ENCODE results near the gene FDX2.
"Not testable (repeated sequence)": the region's sequence is repeated elsewhere in the genome, so short reads cannot be mapped to it uniquely, and the experiment has no call there.

Gene FDX2

DNA sequence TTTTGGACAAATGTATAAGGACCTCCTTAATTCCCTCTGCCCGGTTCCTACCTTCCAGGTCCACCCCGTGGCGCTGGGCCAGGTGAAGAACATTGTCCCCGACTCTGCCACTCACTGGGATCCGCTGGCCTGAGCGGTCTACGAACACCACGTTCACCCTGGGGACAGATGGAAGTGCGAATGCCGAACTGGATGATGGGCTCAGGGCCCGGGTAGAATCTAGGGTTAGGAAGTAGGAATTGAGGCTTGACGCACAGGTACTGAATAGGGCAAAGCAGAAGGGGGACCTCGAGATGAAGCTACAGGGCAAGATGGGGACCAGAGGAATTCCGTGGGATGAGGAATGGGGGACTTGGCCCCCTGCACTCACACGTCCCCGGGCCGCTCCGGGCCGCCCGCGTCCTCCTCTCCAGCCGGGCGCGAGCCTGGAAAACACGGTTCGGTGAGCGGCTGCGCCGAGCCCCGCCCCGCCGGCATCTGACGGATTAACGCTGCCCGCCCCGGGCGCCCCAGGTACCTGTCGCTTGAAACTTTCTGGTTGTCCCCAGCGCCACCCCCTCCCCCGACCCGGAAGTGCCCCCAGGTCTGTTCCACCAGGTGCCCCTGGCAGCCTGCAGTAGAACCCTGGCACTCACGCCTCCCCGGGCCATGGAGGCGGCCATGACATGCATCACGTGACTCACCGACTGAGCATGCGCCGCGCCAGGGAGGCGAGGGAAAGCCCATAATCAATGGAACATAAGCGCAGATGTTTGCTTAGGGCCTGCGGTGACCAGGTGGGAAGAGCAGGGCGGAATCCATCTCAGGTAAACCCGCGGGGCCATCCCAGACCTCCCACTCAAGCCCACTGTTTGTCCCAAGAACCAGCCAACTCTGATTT lies at the start of gene FDX2:
FDX2 (minus strand) TSS at position 681 of the 880 bp plus-strand sequence; CDS start at position 662, 19 bp downstream.
- peak; percentile 87 for DNase-seq (ENCODE audit: low spot score)

DNA sequence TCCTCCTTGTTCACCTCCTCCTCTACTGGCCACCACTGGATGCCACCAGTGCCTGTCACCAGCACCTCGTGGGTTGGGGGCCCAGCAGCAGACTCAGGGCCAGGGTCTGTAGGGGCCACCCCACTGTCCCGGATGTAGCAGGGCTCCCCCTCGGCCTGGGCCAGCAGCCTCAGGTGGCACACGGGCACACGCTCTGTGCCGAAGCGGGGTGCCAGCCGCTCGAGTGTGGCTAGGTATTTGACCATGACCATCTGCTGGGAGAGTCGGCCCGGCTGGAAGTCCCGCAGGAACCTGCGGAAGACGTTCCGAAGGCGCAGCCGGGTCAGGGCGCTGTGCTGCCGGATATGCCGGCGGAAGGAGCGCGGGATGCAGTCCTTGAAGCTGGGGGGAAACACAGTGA lies 49.7 kb upstream of the FDX2 start:
- no peak for DNase-seq (ENCODE audit: low spot score)

DNA sequence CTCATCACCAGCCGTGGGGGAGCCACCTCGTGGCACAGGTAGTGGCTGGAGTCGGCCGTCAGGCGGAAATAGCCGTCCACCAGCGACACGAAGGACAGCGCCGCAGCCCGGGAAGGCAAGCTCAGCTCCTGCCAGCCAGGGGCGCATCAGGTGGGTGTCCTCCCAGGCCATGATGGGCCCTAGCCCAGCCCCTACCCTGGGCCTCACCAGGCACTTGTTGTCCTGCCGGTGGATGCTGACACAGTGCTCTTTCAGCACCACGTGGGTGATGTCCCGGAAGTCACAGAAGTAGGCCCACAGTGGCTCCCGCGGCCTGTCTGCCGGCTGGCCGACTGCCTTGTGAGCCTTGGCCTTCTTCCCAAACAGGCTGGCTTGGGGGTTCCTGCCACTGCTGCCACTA lies 48.8 kb upstream of the FDX2 start:
- DNase-seq (ENCODE audit: low spot score) = no peak

DNA sequence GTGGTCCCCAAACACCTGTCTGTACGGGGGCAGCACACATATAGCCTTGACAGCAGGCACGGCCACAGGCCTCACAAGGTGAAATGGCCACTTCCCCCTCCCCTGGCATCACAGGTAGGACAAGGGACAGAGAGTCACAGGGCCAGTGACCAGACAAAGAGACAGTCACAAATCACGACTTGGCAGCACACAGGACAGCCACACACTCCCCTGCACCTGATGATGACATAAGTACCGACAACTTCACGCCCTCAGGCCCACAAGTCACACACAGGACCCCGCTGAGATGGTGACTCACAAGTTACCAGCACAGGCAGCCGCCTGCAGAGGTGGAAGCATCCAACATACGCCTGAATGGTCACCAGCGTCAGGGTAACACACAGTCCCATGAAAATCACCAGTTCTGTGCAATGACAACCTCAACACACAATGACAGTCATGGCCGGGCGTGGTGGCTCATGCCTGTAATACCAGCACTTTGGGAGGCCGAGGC lies 48.0 kb upstream of the FDX2 start:
- no peak for DNase-seq (ENCODE audit: low spot score)

DNA sequence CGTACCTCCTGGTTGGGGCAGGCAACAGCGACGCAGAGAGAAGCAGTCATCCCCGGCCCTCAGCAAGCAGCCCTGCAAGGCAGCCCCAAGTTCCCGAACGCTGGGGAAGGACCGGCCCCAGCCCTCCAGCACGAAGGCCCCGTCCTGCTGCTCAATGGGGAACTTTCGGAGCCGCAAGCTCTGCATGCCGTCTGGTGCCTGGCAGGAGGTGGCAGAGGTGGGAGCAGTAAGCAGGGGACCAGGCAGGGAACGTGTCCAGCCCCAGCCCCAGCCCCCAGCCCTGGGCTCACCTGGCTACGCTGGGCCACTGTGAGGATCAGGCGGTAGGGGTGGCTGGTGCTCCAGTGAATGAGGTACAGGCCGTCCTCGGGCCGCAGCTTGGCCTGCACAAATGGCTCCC lies 46.4 kb upstream of the FDX2 start:
- no peak for DNase-seq (ENCODE audit: low spot score)

DNA sequence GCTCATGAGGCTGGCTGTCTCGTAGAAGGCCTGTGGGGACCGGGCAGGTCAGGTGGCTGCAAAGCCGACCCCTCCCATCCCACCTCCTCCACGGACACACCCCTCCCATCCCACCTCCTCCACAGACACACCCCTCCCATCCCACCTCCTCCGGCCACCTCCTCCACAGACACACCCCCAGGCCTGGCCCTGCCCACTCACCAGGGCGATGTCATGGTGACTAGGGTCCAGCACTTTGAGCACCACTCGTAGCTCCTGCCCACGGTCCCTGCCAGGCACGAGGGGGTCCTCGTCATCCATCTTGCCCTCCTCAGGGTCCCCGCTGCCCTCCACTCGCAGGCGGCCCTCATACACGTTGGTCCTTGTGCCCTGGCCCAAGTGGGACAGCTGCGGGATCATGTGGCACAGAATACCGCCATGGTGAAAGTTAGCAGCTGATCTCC lies 45.8 kb upstream of the FDX2 start:
- no peak for DNase-seq (ENCODE audit: low spot score)

DNA sequence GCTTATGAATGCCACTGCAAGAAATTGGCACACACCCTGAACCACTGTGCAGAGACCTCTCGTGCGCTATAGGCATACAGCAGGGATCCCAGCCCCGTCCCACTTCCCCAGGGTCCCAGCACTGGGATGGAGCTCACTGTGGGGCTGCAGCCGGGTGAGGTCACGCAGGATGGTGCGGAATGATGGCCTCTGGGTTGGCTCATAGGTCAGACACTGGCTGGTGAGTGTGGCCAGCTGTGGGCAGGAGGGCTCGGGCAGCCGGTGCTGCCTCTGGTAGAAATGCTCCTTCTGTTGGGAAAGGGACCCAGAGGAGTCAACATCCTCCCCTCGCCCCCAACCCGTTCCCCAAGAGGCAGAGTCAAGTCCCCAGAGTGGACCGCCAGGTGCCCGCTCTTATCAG lies 40.6 kb upstream of the FDX2 start:
- DNase-seq (ENCODE audit: low spot score) = no peak

DNA sequence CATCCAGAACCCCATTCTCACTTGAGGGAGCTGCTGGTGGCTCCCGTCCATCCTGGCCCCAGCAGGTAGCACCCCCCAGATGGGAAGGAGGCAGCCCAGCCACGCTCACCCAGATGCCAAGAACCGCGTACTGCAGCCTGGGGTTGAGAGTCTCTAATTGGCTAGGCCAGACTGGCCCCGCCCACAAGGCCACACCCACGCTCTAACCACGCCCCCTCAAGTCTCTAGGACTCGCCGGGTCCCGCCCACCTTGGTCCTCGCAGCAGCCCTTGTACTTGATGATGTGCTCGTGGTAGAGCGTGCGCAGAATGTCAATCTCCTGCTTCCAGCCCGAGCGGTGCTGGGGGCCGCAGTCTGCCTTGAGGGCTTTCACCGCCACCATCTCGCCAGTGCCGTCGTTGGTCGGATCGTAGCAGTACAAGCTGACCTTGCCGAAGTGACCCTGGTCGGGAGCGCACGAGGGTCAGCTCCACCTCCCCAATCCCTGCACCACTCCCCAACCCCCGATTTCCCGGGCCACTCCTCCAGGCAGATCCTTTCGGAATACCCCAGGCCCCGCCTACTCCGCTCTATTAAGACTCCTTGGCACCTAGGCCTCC lies 38.1 kb upstream of the FDX2 start:
- no peak for DNase-seq (ENCODE audit: low spot score)

DNA sequence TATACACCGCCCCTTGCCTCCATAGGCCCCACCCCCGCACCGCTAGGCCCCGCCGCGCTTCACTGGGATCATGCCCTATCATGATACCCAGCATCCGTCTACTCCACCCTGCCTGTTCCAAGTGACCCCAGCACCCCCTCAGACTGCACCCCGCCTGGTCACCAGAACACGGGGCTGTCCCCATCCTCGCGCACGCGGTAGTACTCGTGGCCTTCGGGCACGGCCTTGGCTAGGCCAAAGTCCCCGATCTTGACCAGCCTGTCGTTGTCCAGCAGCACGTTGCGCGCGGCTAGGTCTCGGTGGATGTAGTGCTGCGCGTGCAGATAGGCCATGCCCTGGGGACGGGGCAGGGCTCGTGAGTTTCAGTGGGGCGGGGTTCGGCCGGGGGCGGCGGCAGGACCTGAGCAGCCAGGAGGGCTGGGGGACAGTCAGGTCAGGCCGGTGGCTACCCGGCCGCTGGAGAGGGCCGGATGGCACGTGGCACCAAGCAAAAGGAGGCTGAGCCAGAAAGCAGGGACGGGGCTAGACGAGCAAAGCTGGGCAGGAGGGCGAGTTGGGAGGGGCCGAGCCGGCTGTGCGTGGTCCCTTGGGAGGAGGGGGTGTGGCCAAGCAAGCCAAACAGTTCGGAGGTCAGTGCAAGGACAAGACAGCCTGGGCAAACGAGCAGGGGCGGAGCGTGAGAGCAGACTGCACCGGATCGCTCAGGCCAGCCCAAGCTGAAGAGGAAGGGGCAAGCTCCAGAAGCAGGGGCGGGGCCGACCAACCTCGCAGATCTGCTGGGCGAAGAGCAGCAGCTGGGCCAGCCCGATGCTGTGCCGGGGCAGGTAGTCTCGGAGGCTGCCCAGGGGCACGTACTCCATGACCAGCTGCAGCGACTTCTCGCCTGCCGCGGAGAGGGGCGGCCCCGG lies 37.2 kb upstream of the FDX2 start:
- no peak for DNase-seq (ENCODE audit: low spot score)

DNA sequence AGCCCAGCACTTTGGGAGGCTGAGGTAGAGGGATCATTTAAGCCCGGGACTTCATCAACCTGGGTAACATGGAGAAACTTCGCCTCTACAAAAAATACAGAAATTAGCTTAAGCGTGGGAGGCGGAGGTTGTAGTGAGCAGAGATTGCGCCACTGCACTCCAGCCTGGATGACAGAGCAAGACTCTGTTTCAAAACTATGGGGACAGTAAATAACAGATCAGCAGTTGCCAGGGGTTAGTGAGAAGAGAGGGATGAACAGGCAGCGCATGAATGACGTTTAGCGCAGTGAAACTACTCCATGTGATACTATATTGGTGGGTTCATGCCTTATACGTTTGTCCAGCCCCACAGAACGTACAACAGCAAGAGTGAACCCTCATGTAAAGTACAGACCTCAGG lies 30.7 kb upstream of the FDX2 start:
- no peak for DNase-seq (ENCODE audit: low spot score)

DNA sequence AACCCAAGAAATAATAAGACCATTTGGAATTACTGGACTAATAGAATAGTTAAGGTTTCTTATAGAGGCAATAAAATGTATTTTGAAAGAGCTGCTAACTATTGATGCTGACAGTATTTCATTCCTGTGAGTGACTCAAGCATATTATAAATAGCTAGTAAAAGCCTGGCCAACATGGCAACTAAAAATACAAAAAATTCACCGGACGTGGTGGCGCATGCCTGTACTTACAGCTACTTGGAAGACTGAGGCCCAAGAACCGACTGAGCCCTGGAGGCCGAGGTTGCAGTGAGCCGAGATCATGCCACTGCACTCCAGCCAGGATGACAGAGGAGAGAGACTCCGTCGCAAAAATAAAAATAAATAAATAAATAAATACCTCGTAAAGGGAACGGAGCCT lies 29.0 kb upstream of the FDX2 start:
- no peak for DNase-seq (ENCODE audit: low spot score)

DNA sequence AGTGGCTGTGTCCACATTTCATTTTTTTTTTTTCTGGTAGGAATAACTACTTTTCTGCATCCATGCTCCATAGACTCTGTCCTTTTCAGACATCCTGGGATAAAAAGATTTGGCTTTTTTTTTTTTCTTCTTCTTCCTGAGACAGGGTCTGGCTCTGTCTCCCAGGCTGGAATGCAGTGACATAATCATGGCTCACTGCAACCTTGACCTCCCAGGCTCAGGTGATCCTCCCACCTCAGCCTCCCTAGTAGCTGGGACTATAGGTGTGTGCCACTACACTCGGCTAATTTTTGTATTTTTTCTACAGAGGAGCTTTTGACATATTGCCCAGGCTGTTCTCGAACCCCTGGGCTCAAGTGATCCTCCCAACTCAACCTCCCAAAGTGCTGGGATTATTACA lies 27.7 kb upstream of the FDX2 start:
- no peak for DNase-seq (ENCODE audit: low spot score)

DNA sequence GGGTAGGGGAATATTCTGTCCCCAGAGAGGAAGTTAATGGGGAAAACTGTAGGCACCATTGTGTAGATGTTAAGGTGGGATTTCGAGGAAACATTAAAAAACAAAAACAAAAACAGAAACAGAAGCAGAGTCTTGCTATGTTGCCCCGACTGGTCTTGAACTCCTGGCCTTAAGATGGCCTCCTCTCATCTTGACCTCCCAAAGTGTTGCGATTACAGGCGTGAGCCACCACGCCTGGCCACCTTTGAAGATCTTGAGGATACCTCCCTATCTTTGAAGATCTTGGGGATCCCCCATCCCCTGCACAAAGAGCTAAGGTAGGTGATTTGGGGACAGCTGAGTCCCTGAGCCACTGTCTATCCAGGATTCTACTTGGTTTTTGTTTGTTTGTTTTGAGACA lies 24.2 kb upstream of the FDX2 start:
- no peak for DNase-seq (ENCODE audit: low spot score)

DNA sequence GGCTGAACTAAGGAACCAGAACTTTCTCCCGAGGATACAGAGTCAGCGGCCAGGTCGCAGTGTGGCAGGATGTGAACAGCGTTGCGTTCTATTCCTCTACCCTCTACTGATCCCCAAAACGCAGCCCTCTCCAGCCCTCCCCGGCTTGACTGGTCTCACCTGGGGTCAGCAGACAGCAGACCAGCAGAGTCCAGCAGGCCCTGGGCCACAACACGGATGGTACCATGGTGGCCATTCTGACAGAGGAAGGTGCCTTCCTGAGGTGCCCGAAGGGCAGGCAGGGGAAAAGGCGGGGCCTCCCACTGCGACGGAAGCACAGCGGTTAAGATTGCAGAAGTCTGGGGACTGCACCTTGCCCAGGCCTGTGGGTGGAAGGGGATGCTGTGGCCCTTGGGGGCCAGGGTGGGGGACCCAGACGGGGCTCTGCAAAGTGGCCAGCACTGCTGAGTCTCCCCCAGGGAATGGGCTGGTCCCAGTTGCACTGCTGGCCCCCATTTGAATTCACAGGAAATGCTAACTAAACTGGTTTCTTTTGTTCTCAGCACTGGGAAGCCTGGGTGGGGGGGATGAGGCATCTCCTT lies 23.7 kb upstream of the FDX2 start, which contains the start of gene ICAM3:
ICAM3 (minus strand) TSS at position 245 of the 581 bp plus-strand sequence; CDS start at position 235, 10 bp downstream.
- DNase-seq (ENCODE audit: low spot score) = peak; percentile 72

DNA sequence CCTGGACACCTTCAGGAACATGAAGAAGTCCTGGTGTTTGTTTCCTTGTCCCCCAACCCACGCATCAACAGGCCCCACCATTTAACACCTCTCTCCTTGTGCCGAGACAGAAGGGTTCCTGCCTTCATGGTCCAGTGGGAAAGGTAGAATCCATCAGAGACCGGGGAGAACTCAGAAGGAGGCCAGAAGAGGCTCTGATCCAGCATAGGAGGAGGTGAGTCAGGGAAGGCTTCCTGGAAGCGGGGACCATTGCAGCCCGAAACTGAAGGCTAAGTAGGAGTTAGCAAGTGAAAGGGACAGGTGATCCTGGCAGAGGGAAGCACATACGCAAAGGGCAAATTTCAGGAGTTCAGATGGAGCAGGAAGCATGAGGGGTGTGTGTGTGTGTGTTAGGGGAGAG lies 23.1 kb upstream of the FDX2 start:
- DNase-seq (ENCODE audit: low spot score) = no peak

DNA sequence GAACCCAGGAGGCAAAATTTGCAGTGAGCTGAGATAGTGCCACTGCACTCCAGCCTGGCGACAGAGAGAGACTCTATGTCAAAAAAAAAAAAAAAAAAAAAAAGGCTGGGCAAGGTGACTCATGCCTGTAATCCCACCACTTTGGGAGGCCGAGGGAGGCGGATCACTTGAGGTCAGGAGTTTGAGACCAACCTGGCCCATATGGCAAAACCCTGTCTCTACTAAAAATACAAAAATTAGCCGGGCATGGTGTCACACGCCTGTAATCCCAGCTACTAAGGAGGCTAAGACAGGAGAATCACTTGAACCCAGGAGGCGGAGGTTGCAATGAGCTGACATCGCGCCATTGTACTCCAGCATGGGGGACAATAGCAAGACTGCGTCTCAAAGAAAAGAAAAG lies 20.9 kb upstream of the FDX2 start:
- DNase-seq (ENCODE audit: low spot score) = not testable (repeated sequence)

DNA sequence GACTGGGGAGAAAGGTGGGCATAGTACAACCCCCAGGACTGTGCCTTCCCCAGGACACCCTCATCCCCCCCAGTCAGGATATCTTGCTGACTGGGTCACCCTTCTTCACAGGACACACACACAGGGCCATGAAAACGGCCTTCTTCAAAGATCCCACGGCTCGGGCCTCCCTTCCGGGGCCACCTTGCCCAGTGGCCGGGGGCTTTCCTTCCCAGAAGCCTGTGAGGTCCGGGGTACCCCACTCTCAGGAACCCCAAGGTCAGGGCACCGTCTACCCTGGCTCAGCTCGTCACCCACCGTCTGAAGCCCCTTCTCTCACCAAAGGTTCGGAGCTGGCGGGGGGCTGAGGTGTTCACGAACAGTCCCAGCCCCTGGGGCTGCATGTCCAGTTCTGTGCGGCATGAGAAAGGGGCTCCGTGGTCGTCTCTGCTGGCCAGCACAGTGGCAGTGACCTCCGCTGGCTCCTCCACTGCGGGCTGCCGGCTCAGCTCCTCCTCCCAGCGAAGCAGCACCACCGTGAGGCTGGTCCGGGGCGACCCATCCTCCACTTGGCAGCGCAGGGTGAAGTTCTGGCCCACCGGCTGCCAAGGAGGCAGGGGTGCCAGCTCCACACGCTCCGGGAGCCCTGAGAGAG lies 19.7 kb upstream of the FDX2 start:
- no peak for DNase-seq (ENCODE audit: low spot score)

DNA sequence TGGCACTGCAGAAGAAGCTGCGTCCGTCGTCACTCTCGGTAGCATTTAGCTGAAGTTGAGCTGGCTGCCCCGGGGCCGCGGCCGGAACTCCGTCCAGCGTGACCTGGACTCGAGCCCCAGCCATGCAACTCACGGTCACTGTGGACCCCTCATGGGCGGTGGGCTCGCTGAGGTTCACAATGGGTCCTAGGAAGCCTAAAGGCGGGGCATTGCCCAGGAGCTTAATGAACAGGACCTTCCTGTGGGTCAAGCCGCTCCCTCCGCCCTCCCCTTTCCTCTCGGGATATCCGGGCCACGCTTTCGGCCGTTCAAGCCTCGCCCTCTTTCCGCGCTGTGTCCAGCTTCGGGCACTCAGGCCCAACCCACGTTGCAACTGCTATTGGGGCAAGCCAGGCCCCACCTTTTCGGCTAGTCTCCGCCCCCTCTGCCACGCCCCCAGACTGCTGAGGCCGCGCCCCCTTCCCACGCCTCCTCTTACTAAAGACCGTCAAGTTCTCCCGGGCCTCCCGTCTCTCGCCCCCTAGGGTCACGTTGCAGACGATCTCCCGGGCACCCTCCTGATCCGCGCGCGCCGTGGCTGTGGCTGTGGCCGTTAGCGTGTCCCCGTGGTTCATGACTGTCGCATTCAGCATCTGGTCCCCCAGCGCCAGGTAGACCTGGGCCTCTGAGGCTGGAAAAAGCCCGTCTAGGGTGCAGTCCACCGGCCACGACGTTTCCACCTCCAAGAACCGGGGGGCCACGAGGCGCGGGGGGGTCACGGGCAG lies 19.0 kb upstream of the FDX2 start:
- DNase-seq (ENCODE audit: low spot score) = peak; percentile 34

DNA sequence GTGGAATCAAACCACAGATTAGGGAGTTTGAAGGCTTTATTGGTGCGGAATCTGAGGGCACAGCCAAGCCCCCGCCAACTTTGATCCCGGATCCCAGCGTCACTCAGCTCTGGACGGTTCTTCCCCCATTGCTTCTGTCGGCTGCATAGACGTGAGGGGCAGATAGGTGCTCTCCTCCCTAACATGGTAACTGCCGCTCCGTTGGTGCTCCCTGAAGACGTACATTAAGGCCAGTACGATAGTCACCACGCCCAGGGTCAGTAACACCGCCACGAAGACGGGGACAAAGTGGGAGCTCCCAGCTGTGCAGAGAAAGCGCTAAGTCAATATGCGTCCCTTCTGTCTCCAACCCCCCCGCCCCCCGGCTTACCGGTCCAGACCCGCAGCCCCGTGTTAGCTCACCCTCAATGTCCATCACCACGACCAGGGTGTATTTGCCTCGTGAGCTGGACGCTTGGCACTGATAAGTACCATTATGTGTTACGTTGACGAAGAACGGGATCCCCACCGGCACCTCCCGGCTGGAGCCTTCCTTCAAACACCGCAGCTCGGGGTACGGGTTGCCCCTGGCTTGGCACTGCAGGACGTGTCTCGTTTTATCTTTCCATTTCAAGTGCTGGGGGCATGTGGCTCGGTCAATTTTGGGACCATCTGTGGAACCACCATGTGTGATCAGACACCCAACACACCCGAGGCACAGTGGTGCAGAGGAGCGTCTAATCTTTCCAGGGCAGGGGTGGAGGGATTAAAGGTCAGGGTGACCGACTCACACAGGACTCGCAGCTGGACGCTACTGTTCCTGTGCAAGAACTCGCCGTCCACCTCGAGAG lies 18.2 kb upstream of the FDX2 start:
- DNase-seq (ENCODE audit: low spot score) = no peak

Measured in germinal center (tissue), 1 donor.